PC-9 (cell line): ENCODE data around the gene NPB. TPM values are rescaled to one million over a fixed set of nuclear protein-coding genes. Genes with fewer than 3 reads are reported as not detected.

ENCODE experiments used
- BruUV-seq: library from RNA; stranded (reverse); fragments of 400-500 nt; replicated peaks from 2 replicates; lab custom pipeline; 2021; lab: Mats Ljungman, UMichigan
- CTCF ChIA-PET: fragments of 300-600 bp; sonication (Branson Sonifier 250); formaldehyde crosslinking; loops from one replicate; lab custom pipeline; 2022; ENCODE audit warnings: antibody characterized with exemption; lab: Charles Lee
- POLR2A ChIA-PET: fragments of 300-600 bp; sonication (Branson Sonifier 250); formaldehyde crosslinking; loops from one replicate; lab custom pipeline; 2022; ENCODE audit warnings: antibody characterized with exemption; ENCODE audit not compliant: unreplicated experiment; lab: Charles Lee
- DNase-seq, 2 experiments: peaks; one replicate each; pipeline versions ENCODE4 v3.0.0 to v3.0.0-alpha.2; 2015 to 2022; ENCODE audit warnings: mixed read lengths in 1 of 2
- H2AFZ ChIP-seq: fragments of 200-600 bp; sonication (generic); 2 replicates; pipeline ENCODE4 v1.8.1; 2017; ENCODE audit warnings: antibody characterized with exemption
- H3F3A ChIP-seq: fragments of 200-600 bp; sonication (generic); 2 replicates; pipeline ENCODE4 v1.8.1; 2017; ENCODE audit warnings: antibody characterized with exemption, mild to moderate bottlenecking, low read depth; ENCODE audit not compliant: insufficient read depth
- H3K27ac ChIP-seq: fragments of 200-600 bp; sonication (generic); 2 replicates; pipeline ENCODE4 v1.6.1; 2016; ENCODE audit warnings: mixed run types
- H3K27me3 ChIP-seq: fragments of 200-600 bp; sonication (generic); 2 replicates; pipeline ENCODE4 v1.6.1; 2016; ENCODE audit warnings: low read depth, mixed run types; ENCODE audit not compliant: insufficient read depth
- H3K36me3 ChIP-seq: fragments of 200-600 bp; sonication (generic); 2 replicates; pipeline ENCODE4 v1.6.1; 2016; ENCODE audit warnings: low read depth, mixed run types
- H3K4me1 ChIP-seq: fragments of 200-600 bp; sonication (generic); replicated peaks from 2 replicates; pipeline ENCODE4 v1.6.1; 2016; ENCODE audit warnings: mixed run types; ENCODE audit not compliant: insufficient read depth
- H3K4me2 ChIP-seq: fragments of 200-600 bp; sonication (generic); 2 replicates; pipeline ENCODE4 v1.6.1; 2017; ENCODE audit warnings: mixed run types
- H3K4me3 ChIP-seq: fragments of 200-600 bp; sonication (generic); 2 replicates; pipeline ENCODE4 v1.6.1; 2016; ENCODE audit warnings: mixed run types
- H3K79me2 ChIP-seq: fragments of 200-600 bp; sonication (generic); 2 replicates; pipeline ENCODE4 v1.6.1; 2017; ENCODE audit warnings: low read depth, mixed run types
- H3K9me2 ChIP-seq: fragments of 200-600 bp; sonication (generic); 2 replicates; pipeline ENCODE4 v1.8.1; 2017; ENCODE audit warnings: mild to moderate bottlenecking; ENCODE audit not compliant: insufficient read depth
- H3K9me3 ChIP-seq: fragments of 200-600 bp; sonication (generic); 2 replicates; pipeline ENCODE4 v1.8.1; 2016; ENCODE audit warnings: low read depth; ENCODE audit not compliant: insufficient read depth
- H4K20me1 ChIP-seq: fragments of 200-600 bp; sonication (generic); 2 replicates; pipeline ENCODE4 v1.8.1; 2017; ENCODE audit not compliant: insufficient read depth
- CTCF ChIP-seq: fragments of 200-600 bp; sonication (generic); conservative IDR thresholded peaks from 2 replicates; pipeline ENCODE4 v1.6.1; 2017; ENCODE audit warnings: mixed run types, antibody characterized with exemption, mild to moderate bottlenecking, moderate library complexity
- EZH2 ChIP-seq: fragments of 200-600 bp; sonication (generic); IDR thresholded peaks from 2 replicates; pipeline ENCODE4 v1.8.0; 2017; ENCODE audit warnings: antibody characterized with exemption, low read depth
- intact Hi-C: fragments of 100-400 bp; cut with micrococcal nuclease; formaldehyde crosslinking; loops from one replicate; pipeline ENCODE4 v1.10.0; 2022; ENCODE audit not compliant: unreplicated experiment
- total RNA-seq: library from RNA; stranded (reverse); gene quantifications from 2 replicates; pipeline ENCODE4 v1.2.3, GENCODE V29; 2021

Gene NPB
- total RNA-seq, 1 experiment from 2014 or later: 1.1 TPM

GRCh38 chr17:81868674-81869220 is 33.3 kb upstream of the NPB start:
- Histone ChIP-seq H3K27me3 (no peaks in the 10 kb centered on the region), H3K9me2 (no peaks in the 10 kb centered on the region), H4K20me1 (peaks cover 29% of the 10 kb centered on the region), H2AFZ (no peak overlapping the region), H3F3A (peaks cover 65% of the 10 kb centered on the region), H3K4me3 (no peak overlapping the region), H3K27ac (no peak overlapping the region), H3K36me3 (no peaks in the 10 kb centered on the region), H3K4me1 (0 out of 2 replicates have a peak, but pooled peaks cover 14% of the 10 kb centered on the region), H3K9me3 (no peaks in the 10 kb centered on the region), H3K79me2 (peaks cover 39% of the 10 kb centered on the region), H3K4me2 (peak overlapping the region; percentile 80; the same call in 1 of the 2 replicates)
- no TSS peak for BruUV-seq
- POLR2A ChIA-PET: interaction anchor here (1.2 kb wide), 1 partner anchor 8 kb away, joined by 3 read pairs; no protein-coding TSS in a partner anchor
- CTCF ChIA-PET: interaction anchor here (0.6 kb wide), 1 partner anchor 54 kb away, joined by 4 read pairs; no protein-coding TSS in a partner anchor
- DNase-seq: peak; percentile 40 to 85
- intact Hi-C loops: loop anchor here (1.0 to 5.0 kb wide), 2 partner anchors 44 to 59 kb away; partner anchors contain the start of gene MAFG
- TF ChIP-seq EZH2: no peak
- no peak for TF ChIP-seq CTCF

GRCh38 chr17:81869221-81870130 is 32.6 kb upstream of the NPB start:
- peaks cover 70% of the 10 kb centered on the region for H3F3A ChIP-seq
- ChIA-PET CTCF (interaction anchor here (0.6 to 0.8 kb wide), 2 partner anchors 54 to 60 kb away, joined by 3 to 4 read pairs; no protein-coding TSS in a partner anchor), POLR2A (interaction anchor here (0.6 to 1.2 kb wide), 2 partner anchors 8 to 14 kb away, joined by 3 to 12 read pairs; no protein-coding TSS in a partner anchor)
- peaks cover 28% of the 10 kb centered on the region for H4K20me1 ChIP-seq
- intact Hi-C loops: loop anchor here (2.0 to 5.0 kb wide), 2 partner anchors 58 to 153 kb away; partner anchors contain the start of genes CENPX, LRRC45 and MAFG
- 0 out of 2 replicates have a peak, but pooled peaks cover 14% of the 10 kb centered on the region for H3K4me1 ChIP-seq
- TF ChIP-seq CTCF (peak; percentile 69), EZH2 (no peak)
- peak in 1 of 2 experiments; percentile 58 for DNase-seq
- H3K27me3 ChIP-seq: no peaks in the 10 kb centered on the region
- no peaks in the 10 kb centered on the region for H3K9me2 ChIP-seq
- H3K4me2 ChIP-seq: peak overlapping the region; percentile 80
- no peaks in the 10 kb centered on the region for H3K9me3 ChIP-seq
- H3K4me3 ChIP-seq: peak overlapping the region; percentile 67
- H3K27ac ChIP-seq: peak overlapping the region; percentile 59; the same call in 1 of the 2 replicates
- BruUV-seq: no TSS peak
- H3K36me3 ChIP-seq: no peaks in the 10 kb centered on the region
- peaks cover 33% of the 10 kb centered on the region for H3K79me2 ChIP-seq
- no peak overlapping the region for H2AFZ ChIP-seq
